ENCODE measurements around the gene KIF3C. TPM values are rescaled to one million over a fixed set of nuclear protein-coding genes. Genes with fewer than 3 reads are reported as not detected.
"Not testable (repeated sequence)": the region's sequence is repeated elsewhere in the genome, so short reads cannot be mapped to it uniquely, and the experiment has no call there.

KIF3C gene
- total RNA-seq, 1 experiment from 2014 or later = 3.5 TPM

DNA sequence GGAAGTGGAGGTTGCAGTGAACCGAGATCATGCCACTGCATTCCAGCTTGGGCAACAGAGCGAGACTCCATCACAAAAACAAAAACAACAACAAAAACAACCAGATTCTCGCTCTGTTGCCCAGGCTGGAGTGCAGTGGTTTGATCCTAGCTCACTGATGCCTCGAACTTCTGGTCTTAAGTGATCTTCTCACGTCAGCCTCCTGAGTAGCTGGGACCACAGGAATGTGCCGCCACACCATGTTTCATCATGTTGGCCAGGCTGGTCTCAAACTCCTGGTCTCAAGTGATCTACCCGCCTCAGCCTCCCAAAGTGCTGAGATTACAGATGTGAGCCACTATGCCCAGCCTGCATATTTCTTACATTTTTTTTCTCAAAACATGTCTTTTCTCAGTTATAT, 64.9 kb downstream of the KIF3C start:
- DNase-seq (ENCODE audit: low spot score) = peak; percentile 67

DNA sequence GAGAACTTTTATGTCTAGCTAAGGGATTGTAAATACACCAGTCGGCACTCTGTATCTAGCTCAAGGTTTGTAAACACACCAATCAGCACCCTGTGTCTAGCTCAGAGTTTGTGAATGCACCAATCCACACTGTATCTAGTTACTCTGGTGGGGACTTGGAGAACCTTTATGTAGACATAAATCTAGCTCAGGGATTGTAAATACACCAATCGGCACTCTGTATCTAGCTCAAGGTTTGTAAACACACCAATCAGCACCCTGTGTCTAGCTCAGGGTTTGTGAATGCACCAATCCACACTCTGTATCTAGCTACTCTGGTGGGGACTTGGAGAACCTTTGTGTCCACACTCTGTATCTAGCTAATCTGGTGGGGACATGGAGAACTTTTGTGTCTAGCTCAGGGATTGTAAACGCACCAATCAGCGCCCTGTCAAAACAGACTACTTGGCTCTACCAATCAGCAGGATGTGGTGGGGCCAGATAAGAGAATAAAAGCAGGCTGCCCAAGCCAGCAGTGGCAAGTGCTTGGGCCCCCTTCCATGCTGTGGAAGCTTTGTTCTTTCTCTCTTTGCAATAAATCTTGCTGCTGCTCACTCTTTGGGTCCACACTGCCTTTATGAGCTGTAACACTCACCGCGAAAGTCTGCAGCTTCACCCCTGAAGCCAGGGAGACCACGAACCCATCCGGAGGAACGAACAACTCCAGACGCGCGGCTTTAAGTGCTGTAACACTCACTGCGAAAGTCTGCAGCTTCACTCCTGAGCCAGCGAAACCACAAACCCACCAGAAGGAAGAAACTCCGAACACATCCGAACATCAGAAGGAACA, 66.1 kb downstream of the KIF3C start:
- DNase-seq (ENCODE audit: low spot score) = not testable (repeated sequence)

DNA sequence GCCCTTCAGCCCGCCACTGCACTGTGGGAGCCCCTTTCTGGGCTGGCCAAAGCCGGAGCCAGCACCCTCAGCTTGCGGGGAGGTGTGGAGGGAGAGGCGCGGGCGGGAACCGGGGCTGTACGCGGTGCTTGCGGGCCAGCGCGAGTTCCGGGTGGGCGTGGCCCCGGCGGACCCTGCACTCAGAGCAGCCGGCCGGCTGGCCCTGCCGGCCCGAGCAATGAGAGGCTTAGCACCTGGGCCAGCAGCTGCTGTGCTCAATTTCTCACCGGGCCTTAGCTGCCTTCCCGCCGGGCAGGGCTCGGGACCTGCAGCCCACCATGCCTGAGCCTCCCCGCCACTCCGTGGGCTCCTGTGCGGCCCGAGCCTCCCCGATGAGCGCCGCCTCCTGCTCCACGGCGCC, 66.9 kb downstream of the KIF3C start:
- DNase-seq (ENCODE audit: low spot score) = not testable (repeated sequence)

DNA sequence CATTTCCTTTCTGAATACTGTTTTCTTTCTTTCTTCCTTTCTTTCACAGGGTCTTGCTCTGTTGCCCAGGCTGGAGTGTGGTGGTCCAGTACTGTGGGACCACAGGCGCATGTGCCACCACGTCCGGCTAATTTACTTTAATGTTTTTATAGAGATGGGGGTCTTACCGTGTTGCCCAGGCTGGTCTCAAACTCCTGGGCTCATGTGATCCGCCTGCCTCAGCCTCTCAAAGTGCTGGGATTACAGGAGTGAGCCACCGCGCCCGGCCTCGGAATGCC, 68.7 kb downstream of the KIF3C start:
- DNase-seq (ENCODE audit: low spot score) = not testable (repeated sequence)

DNA sequence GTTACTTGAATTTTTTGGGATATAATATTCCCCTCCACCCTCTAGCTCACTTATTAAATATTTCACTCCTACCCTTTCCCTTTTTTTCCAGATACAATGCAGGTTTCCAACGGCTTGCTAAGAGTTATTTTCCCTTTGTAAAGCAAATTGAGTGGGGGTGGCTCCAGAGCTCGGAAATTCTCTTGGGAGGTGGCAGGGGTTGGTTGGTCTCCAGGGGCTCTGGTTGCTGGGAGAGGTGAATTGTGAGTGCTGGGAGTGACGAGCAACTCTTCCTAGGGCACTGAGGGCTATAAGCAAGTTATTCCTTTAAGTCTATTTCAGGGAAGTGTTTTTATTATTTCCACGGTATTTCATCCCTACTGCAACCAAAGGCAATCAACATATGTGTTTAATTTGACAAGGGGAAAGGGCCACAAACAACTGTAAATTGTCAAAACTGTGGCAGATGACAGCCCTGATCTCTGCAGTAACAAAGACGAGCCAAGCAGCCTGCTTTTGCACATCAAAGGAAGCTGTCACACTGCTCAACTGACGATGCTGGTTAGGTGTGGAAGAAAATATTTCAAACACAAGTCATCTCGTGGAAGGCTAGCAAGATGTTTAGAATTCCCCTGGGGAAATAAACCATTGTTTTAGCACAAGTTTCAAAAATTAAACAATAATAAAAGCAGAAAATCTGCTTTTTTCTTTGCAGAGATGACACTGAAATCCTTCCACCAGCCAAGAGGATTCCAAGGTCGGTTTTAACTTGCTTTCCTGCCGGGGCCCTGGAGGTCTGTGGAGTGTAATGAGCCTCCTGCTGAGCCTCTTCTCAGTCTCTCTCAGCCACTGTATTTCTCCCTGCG, 69.2 kb downstream of the KIF3C start:
- no peak for DNase-seq (ENCODE audit: low spot score)

DNA sequence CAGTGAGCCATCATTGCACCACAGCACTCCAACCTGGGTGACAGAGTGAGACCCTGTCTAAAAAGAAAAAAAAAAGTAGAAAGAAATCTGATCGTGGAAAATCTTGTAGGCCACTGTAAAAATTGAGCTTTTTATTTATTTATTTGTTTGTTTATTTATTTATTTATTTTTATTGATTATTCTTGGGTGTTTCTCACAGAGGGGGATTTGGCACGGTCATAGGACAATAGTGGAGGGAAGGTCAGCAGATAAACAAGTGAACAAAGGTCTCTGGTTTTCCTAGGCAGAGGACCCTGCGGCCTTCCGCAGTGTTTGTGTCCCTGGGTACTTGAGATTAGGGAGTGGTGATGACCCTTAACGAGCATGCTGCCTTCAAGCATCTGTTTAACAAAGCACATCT, 72.7 kb downstream of the KIF3C start:
- not testable (repeated sequence) for DNase-seq (ENCODE audit: low spot score)

DNA sequence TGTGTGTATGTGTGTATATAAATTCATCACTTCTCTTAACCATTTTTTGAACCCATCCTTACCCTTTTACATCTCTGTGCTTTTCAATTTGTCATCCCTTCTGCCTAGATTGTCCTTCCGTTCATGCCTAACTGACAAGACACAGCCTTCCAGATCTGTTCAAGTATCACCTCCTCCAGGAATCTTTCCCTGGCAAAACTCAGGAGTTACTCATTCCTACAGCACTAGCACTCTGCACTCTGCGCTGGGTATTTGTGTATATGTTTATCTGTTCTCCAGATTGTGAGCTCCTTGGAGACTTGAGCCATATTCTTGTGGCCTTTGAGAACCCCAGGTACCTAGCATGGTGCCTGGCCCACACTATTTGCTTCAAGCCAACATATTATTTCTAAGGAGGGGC, 77.2 kb downstream of the KIF3C start:
- no peak for DNase-seq (ENCODE audit: low spot score)

DNA sequence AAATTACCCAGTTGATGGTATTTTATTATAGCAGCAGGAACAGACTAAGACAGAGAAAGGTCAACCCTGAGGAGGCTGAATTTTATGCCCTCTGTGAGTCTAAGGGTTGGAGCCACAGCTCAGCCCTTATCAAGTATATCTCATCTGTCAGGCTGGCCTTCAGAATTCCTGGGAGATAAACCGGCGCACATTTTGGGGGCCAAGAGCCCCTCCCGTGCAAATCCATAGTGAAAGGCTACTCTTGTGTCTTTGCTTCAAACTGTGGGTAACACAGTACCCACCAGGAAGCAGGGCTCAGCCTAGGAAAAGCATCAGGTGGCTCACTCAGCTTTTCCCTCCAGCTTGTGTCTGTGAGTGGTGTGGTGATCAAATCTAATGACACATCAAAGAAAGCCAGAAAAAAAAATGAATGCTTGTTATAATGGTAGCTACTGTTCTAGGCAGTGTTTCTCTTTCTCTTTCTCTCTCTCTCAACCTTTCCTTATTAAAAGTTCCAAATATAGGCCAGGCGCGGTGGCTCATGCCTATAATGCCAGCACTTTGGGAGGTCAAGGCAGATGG, 79.0 kb downstream of the KIF3C start:
- no peak for DNase-seq (ENCODE audit: low spot score)

DNA sequence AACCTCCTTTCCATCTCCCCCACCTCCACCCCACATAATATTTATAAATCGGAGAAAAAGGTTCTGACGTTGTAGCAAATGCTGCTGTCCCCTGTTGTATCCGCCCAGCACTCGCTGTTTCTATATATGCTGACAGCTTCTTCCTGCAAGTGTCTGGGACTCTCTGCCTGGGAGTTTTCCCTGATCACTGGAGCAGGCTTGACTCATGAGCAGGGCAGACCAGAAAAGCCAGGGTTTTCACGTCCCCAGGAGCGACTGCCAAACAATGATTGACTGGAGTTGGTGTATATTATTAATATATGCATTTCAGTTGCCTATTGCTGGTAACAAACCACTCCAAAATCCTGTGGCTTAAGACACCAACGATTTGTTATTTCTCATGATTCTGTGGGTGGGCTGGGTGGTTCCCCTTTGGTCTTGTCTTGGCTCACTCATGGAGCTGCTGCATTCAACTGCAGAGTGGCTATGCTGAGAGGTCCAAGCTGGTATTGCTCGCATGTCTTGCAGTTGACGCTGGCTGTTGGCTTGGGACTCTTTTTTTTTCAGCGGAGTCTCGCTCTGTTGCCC, 82.8 kb downstream of the KIF3C start:
- DNase-seq (ENCODE audit: low spot score) = no peak

DNA sequence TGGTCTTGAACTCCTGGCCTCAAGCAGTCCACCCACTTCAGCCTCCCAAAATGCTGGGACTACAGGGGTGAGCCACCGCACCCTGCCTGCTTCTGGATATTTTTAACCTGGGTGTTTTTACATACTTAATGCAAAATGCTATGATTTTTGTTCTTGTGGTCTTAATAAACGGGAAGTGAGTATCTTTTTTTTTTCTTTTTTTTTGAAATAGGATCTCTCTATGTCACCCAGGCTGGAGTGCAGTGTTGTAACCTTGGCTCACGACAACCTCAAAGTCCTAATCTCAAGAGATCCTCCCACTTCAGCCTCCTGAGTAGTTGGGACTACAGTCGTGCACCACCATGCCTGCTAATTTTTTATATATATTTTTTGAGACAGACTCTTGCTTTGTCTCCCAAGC, 84.8 kb downstream of the KIF3C start:
- no peak for DNase-seq (ENCODE audit: low spot score)

DNA sequence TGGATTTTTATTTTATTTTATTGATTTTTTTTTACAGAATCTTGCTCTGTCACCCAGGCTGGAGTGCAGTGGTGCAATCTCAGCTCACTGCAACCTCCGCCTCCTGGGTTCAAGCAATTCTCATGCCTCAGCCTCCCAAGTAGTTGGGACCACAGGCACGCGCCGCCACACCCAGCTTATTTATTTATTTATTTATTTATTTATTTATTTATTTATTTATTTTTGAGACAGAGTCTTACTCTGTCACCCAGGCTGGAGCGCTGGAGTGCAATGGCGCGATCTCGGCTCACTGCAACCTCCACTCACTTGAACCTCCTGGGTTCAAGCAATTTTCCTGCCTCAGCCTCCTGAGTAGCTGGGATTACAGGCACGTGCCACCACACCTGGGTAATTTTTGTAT, 86.0 kb downstream of the KIF3C start:
- DNase-seq (ENCODE audit: low spot score) = not testable (repeated sequence)

DNA sequence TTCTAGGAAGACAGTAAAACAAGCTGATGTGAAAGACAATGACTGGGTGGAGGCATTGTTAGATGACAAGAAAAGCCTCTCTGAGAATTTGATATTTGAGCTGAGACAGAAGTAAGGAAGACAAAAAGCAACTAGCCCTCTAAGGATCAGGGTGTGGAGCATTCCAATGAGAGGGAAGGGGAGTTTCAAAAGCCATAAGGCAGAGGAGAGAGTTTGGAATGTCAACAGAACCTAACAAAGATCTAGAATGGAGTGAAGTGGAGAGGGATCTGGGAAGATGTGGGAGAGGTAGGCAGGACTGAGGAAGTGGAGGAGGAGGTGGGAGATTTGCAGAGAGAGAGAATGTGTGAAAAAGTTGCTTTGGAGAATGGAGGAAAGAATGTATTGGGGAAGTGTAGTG, 86.7 kb downstream of the KIF3C start:
- no peak for DNase-seq (ENCODE audit: low spot score)

DNA sequence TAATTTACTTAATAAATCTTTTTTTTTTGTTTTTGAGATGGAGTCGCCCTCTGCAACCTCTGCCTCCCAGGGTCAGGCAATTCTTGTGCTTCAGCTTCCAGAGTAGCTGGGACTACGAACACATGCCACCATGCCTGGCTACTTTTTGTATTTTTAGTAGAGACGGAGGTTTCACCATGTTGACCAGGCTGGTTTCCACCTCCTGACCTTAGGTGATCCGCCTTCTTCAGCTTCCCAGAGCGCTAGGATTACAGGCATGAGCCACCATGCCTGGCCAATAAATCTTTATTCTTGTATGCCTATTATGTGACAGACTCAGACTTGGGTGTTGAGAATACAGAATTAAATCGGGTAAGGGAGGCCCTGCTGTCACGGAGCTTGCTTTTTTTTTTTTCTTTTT, 87.3 kb downstream of the KIF3C start:
- no peak for DNase-seq (ENCODE audit: low spot score)

DNA sequence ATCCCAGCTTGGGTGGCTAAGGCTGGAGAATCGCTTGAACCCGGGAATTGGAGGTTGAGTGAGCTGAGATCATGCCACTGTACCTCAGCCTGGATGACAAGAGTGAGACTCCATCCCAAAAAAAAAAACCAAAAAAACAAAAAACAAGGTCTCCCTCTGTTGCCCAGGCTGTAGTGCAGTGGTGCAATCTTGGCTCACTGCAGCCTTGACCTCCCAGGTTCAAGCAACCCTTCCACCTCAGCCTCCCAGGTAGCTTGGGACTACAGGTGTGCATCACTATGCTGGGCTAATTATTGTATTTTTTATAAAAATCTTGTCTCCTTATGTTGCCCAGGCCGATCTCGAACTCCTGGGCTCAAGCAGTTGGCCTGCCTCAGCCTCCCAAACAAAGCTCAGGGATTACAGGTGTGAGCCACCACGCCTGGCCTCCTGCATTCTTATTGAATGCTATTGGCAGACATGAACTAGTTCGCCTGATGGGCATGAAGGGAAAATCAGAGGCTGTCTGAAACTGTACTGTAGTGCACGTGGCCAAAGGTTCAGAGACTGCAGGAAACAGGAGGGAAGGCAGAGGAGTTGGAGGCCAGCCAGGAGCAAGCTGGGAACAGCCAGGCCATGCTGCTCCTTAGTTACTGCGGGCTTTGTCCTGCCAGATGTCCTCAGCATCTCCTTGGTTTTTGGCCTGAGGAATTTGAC, 88.0 kb downstream of the KIF3C start:
- no peak for DNase-seq (ENCODE audit: low spot score)

DNA sequence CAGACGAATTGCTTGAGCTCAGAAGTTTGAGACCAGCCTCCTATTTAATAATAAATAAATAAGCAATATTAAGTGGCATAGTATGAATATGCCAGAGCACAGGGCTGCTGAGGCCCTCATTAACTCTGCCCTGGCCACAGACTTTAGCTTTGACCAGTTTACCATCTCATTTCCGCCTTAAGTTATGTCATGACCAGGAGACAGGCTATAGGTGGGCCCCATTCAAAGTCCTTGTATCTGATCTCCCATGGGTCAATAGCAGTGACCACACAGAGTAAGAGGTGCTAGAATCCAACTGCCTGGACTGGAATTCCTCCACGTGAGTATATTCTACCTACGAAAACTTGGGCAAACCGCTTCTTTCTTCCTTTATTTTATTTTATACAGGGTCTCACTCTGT, 90.6 kb downstream of the KIF3C start:
- no peak for DNase-seq (ENCODE audit: low spot score)

DNA sequence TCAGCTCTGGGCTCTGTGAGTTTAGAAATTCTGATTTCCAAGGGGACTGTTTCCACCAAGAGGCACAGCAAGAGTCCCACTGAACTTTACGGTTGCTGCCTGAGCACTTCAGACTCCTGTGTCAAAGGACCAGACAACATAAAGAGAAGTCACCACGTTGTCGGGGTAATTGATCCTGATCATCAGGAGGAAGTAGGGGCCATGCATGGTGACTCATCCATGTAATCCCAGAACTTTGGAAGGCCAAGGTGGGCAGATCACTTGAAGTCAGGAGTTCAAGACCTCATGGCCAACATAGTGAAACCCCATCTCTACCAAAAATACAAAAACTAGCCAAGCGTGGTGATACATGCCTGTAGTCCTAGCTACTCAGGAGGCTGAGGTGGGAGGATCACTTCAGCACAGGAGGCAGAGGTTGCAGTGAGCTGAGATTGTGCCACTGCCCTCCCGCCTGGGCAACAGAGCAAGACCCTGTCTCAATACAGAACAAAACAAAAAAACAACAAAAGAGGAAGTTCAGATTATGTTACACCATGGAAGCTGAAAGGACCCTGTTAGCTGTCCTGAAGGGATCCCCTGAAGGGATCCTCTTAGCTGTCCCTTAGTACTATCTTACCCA, 94.6 kb downstream of the KIF3C start:
- no peak for DNase-seq (ENCODE audit: low spot score)

DNA sequence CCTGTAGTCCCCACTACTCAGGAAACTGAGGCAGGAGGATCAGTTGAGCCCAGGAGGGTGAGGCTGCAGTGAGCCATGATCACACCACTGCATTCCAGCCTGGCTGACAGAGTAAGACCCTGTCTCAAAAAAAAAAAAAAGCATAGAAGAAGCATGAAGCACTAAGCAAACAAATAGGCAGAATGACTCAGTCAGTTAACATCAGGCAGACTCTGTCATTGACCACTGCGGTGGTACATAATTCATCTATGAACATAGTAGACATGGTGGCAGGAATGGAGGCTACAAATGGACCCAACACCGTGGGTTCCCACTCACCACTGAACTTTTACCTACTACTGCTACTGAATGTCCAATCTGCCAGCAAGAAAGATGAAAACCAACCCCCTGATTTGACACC, 96.4 kb downstream of the KIF3C start:
- peak; percentile 13 for DNase-seq (ENCODE audit: low spot score)

DNA sequence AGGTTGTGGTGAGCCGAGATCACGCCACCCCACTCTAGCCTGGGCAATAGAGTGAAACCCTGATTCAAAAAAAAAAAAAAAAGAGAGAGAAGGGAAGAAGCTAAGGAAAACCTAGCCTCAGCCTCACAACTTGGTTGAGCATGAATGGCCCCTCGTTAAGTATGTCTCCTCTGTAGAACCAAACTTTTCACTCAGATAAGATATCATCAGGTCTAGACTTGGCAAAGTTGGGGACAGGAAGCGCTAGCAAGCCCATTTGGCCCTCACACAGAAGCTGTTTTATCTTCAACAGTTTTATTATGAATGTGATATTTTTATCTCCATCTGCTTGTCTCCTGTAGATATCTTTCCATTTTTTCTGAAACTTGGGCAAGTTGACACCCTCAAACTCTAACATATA, 100.5 kb downstream of the KIF3C start:
- no peak for DNase-seq (ENCODE audit: low spot score)

DNA sequence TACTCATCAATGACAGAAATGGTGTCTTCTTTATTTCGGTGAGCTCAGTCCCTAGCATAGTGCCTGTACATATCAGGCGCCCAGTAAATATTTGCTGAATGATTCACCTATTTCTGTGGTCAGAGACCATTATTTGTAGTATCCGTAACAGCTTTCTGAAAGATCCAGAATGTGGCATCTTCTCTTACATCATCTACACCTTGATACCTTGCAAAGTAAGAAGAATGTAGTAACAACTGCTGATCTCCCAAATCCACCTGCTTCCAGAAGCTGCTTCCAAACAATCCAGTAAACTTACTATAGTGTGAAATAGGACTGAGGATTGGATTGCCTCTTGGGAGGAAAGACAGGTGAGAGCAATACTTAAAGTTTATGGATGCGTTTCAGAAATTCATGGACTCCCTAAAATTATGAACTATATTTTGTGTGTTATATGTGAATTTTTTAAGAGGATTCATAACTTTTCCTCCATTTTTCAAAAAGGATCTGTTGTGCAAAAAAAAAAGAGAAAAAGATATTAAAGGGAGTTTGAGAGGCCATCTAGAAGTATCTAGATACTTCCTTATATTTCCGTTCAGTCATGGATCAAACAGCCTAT, 103.1 kb downstream of the KIF3C start:
- no peak for DNase-seq (ENCODE audit: low spot score)

DNA sequence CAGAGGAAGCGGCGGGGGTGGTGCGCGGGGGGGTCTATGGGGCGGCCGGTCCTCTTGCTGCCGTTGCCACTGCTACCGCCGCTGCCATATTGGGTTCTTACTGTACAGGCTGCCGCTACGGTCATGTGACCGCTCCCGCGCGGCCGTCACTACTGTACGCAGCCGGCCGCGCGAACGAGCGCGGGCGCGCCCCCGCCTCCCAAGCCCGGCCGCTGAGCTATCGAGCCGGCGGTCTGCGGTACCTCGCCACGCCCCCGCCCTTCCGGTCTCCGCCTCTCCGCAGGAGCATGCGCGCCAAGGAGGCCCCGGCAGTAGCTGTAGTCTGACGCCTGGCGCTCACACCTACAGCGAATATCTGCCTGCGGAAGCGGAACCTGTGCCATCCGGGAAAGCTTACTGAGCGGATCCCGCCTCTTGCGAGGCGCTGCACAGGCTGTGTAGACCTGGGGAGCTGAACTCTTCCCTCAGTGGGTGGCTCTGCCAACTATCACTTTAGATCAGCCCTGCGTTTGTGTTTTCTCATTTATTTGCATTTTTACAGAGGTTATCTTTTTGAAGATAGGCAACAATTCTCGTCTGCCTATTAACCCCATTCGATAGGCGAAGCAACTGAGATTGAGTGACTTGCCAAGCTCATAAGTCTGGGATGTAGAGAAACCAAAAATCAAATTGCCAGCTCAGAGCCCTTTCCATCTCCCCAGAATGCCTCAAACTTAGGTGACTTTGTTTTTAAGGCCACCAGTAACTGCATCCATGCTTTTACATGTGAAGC, 103.8 kb downstream of the KIF3C start, which contains the start of gene ASXL2:
Gene ASXL2 (minus strand): TSS at position 127 of the 772 bp plus-strand sequence. CDS start 265 bp downstream, outside the sequence.
- DNase-seq (ENCODE audit: low spot score) = peak; percentile 92

Data from H4 (cell line).